H1 (cell line): ENCODE data around the gene CD151. TPM values are rescaled to one million over a fixed set of nuclear protein-coding genes. Genes with fewer than 3 reads are reported as not detected.

ENCODE experiments used
- CTCF ChIA-PET: fragments of 300-600 bp; sonication (Branson Sonifier 250); formaldehyde crosslinking; loops from one replicate; lab custom pipeline; 2021; ENCODE audit not compliant: partially characterized antibody; lab: Charles Lee
- POLR2A ChIA-PET: fragments of 300-600 bp; sonication (Branson Sonifier 250); formaldehyde crosslinking; loops from one replicate; lab custom pipeline; 2021; ENCODE audit warnings: inconsistent platforms; ENCODE audit not compliant: partially characterized antibody; lab: Charles Lee
- DNase-seq, 2 experiments: peaks; one replicate each; pipeline versions ENCODE4 v3.0.0 to v3.0.0-alpha.2; 2010 to 2022; ENCODE audit warnings: low spot score in 2 of 2, low read depth in 1 of 2, mixed read lengths in 1 of 2
- FAIRE-seq: peaks from 2 replicates; lab custom pipeline; 2011; peaks lifted over from hg19 to GRCh38; lab: Jason Lieb, UNC
- H2AFZ ChIP-seq: 2 replicates; pipeline ENCODE4 v1.8.1; 2012; ENCODE audit warnings: low read length, inconsistent platforms
- H2AK5ac ChIP-seq: 2 replicates; pipeline ENCODE4 v1.6.1; 2013; ENCODE audit warnings: low read depth, low read length
- H2BK120ac ChIP-seq: replicated peaks from 2 replicates; pipeline ENCODE3; 2013; ENCODE audit warnings: low read depth, low read length, inconsistent platforms
- H2BK12ac ChIP-seq: 2 replicates; pipeline ENCODE4 v1.6.1; 2013; ENCODE audit warnings: low read depth, low read length
- H2BK15ac ChIP-seq: 2 replicates; pipeline ENCODE4 v1.6.1; 2013; ENCODE audit warnings: low read length
- H2BK20ac ChIP-seq: 2 replicates; pipeline ENCODE4 v1.6.1; 2013; ENCODE audit warnings: low read length
- H2BK5ac ChIP-seq: 2 replicates; pipeline ENCODE4 v1.6.1; 2013; ENCODE audit warnings: low read depth, low read length
- H3K14ac ChIP-seq: 2 replicates; pipeline ENCODE4 v1.6.1; 2013; ENCODE audit warnings: inconsistent platforms; ENCODE audit not compliant: insufficient read length
- H3K18ac ChIP-seq: 2 replicates; pipeline ENCODE4 v1.6.1; 2013; ENCODE audit warnings: low read length; ENCODE audit errors: extremely low read depth
- H3K23ac ChIP-seq: 2 replicates; pipeline ENCODE4 v1.6.1; 2013; ENCODE audit warnings: inconsistent platforms; ENCODE audit not compliant: insufficient read length
- H3K23me2 ChIP-seq: 2 replicates; pipeline ENCODE4 v1.6.1; 2013; ENCODE audit warnings: low read depth, low read length
- H3K27ac ChIP-seq: 2 replicates; pipeline ENCODE4 v1.6.1; 2011; ENCODE audit warnings: low read depth, low read length, inconsistent platforms
- H3K27me3 ChIP-seq, 4 experiments: replicated peaks in 1 of 4; 1 replicate in 1 of 4; 2 replicates in 3 of 4; pipeline versions ENCODE4 v1.6.1 to v1.8.1; 2011 to 2013; ENCODE audit warnings: low read length in 3 of 4, mild to moderate bottlenecking in 3 of 4, inconsistent platforms in 2 of 4, mixed read lengths in 2 of 4, moderate library complexity in 1 of 4; ENCODE audit not compliant: control insufficient read depth in 3 of 4, insufficient read depth in 3 of 4; ENCODE audit errors: extremely low read depth in 1 of 4
- H3K36me3 ChIP-seq, 4 experiments: 2 replicates each; pipeline versions ENCODE4 v1.6.1 to v1.8.1; 2011 to 2013; ENCODE audit warnings: mild to moderate bottlenecking in 4 of 4, low read length in 3 of 4, moderate library complexity in 2 of 4, control low read depth in 1 of 4, inconsistent platforms in 1 of 4; ENCODE audit not compliant: insufficient read depth in 4 of 4, control insufficient read depth in 2 of 4
- H3K4ac ChIP-seq: replicated peaks from 2 replicates; pipeline ENCODE3; 2013; ENCODE audit warnings: low read length, low read depth, mixed read lengths, inconsistent platforms; ENCODE audit not compliant: insufficient read length
- H3K4me1 ChIP-seq, 4 experiments: replicated peaks in 1 of 4; 1 replicate in 1 of 4; 2 replicates in 3 of 4; pipeline versions ENCODE4 v1.6.1 to v1.8.1; 2011 to 2013; ENCODE audit warnings: low read length in 3 of 4, inconsistent platforms in 2 of 4, mixed read lengths in 1 of 4; ENCODE audit not compliant: insufficient read depth in 4 of 4, control insufficient read depth in 3 of 4
- H3K4me2 ChIP-seq, 2 experiments: 2 replicates each; pipeline versions ENCODE4 v1.6.1 to v1.8.1; 2011 to 2013; ENCODE audit warnings: low read depth in 2 of 2, low read length in 2 of 2, control low read depth in 1 of 2, inconsistent platforms in 1 of 2, mild to moderate bottlenecking in 1 of 2; ENCODE audit not compliant: insufficient read depth in 1 of 2
- H3K4me3 ChIP-seq, 4 experiments: fragments of 200-600, 300-600 bp in 1 of 4; sonication (generic), shearing (Covaris generic), sonication (Bioruptor Twin) in 1 of 4; 2 replicates each; pipeline versions ENCODE4 v1.5.1 to v1.8.1; 2011 to 2016; ENCODE audit warnings: low read length in 4 of 4, low read depth in 3 of 4, control low read depth in 2 of 4, inconsistent platforms in 2 of 4, mild to moderate bottlenecking in 2 of 4, mixed read lengths in 1 of 4, moderate library complexity in 1 of 4; ENCODE audit not compliant: insufficient read depth in 2 of 4; ENCODE audit errors: extremely low read depth in 1 of 4
- H3K56ac ChIP-seq: replicated peaks from 2 replicates; pipeline ENCODE3; 2013; ENCODE audit warnings: low read depth, mild to moderate bottlenecking, mixed read lengths, low read length, inconsistent platforms; ENCODE audit not compliant: insufficient read length
- H3K79me1 ChIP-seq: 2 replicates; pipeline ENCODE4 v1.6.1; 2013; ENCODE audit warnings: low read depth, low read length, control low read depth
- H3K79me2 ChIP-seq, 2 experiments: 2 replicates each; pipeline versions ENCODE4 v1.6.1 to v1.8.1; 2012 to 2013; ENCODE audit warnings: low read length in 2 of 2, mild to moderate bottlenecking in 2 of 2, inconsistent platforms in 1 of 2; ENCODE audit not compliant: insufficient read depth in 2 of 2, control insufficient read depth in 1 of 2
- H3K9ac ChIP-seq, 4 experiments: replicated peaks in 1 of 4; 1 replicate in 1 of 4; 2 replicates in 3 of 4; pipeline versions ENCODE4 v1.6.1 to v1.8.1; 2011 to 2013; ENCODE audit warnings: low read depth in 3 of 4, low read length in 3 of 4, control low read depth in 2 of 4, mild to moderate bottlenecking in 2 of 4, moderate library complexity in 2 of 4, inconsistent platforms in 1 of 4; ENCODE audit errors: extremely low read depth in 1 of 4
- H3K9me3 ChIP-seq, 2 experiments: 2 replicates each; pipeline versions ENCODE4 v1.6.1 to v1.8.1; 2012 to 2013; ENCODE audit warnings: mild to moderate bottlenecking in 2 of 2, moderate library complexity in 2 of 2, control low read depth in 1 of 2, inconsistent platforms in 1 of 2, low read depth in 1 of 2, low read length in 1 of 2, mixed read lengths in 1 of 2; ENCODE audit not compliant: insufficient read depth in 2 of 2
- H4K20me1 ChIP-seq, 2 experiments: replicated peaks in 1 of 2; 2 replicates each; pipeline versions ENCODE3 to v1.8.1; 2011 to 2013; ENCODE audit warnings: inconsistent platforms in 2 of 2, low read length in 2 of 2, mild to moderate bottlenecking in 1 of 2; ENCODE audit not compliant: insufficient read depth in 2 of 2, control insufficient read depth in 1 of 2
- H4K5ac ChIP-seq: 2 replicates; pipeline ENCODE4 v1.6.1; 2013; ENCODE audit warnings: low read length, low read depth, mixed read lengths, inconsistent platforms; ENCODE audit not compliant: insufficient read length
- H4K8ac ChIP-seq: 2 replicates; pipeline ENCODE4 v1.8.0; 2013; ENCODE audit warnings: mild to moderate bottlenecking, moderate library complexity, low read length, inconsistent platforms; ENCODE audit not compliant: insufficient read depth; ENCODE audit errors: extremely low read depth
- H4K91ac ChIP-seq: replicated peaks from 2 replicates; pipeline ENCODE3; 2013; ENCODE audit warnings: low read length, mixed read lengths, inconsistent platforms; ENCODE audit not compliant: insufficient read length
- CHD1 ChIP-seq: IDR thresholded peaks from 2 replicates; pipeline ENCODE4 v1.6.1; 2012; ENCODE audit warnings: low read depth, low read length, improper control_type of control experiment
- CREB1 ChIP-seq: IDR thresholded peaks from 2 replicates; pipeline ENCODE4 v1.6.1; 2012; ENCODE audit warnings: inconsistent platforms
- GTF2F1 ChIP-seq: IDR thresholded peaks from 2 replicates; pipeline ENCODE4 v1.6.1; 2012; ENCODE audit warnings: low read depth, low read length, improper control_type of control experiment, borderline replicate concordance
- HDAC6 ChIP-seq: IDR thresholded peaks from one replicate; pipeline ENCODE4 v1.7.1; 2012; ENCODE audit warnings: low read depth, mild to moderate bottlenecking, inconsistent platforms, low read length, moderate library complexity
- KDM4A ChIP-seq: IDR thresholded peaks from one replicate; pipeline ENCODE4 v1.7.1; 2012; ENCODE audit warnings: low read depth, mild to moderate bottlenecking, moderate library complexity, low read length, inconsistent platforms; ENCODE audit not compliant: severe bottlenecking
- POU5F1 ChIP-seq: IDR thresholded peaks from 2 replicates; pipeline ENCODE4 v1.6.1; 2011; ENCODE audit warnings: low read depth, mild to moderate bottlenecking, low read length, moderate library complexity
- RAD21 ChIP-seq, 2 experiments: IDR thresholded peaks in 1 of 2; conservative IDR thresholded peaks in 1 of 2; 2 replicates each; pipeline ENCODE4 v1.6.1; 2011; ENCODE audit warnings: low read depth in 2 of 2, low read length in 2 of 2, improper control_type of control experiment in 1 of 2, inconsistent platforms in 1 of 2, mild to moderate bottlenecking in 1 of 2, moderate library complexity in 1 of 2
- SIRT6 ChIP-seq: IDR thresholded peaks from one replicate; pipeline ENCODE4 v1.7.1; 2012; ENCODE audit warnings: low read length, inconsistent platforms
- SP2 ChIP-seq: IDR thresholded peaks from 2 replicates; pipeline ENCODE4 v1.6.1; 2012; ENCODE audit warnings: mild to moderate bottlenecking, low read length, inconsistent platforms
- SUZ12 ChIP-seq: fragments of 200-600 bp; sonication (generic); IDR thresholded peaks from 2 replicates; pipeline ENCODE4 v1.6.1; 2012; ENCODE audit warnings: mild to moderate bottlenecking, inconsistent platforms, low read length, moderate library complexity, mixed read lengths
- TAF1 ChIP-seq: IDR thresholded peaks from 2 replicates; pipeline ENCODE4 v1.6.1; 2011; ENCODE audit warnings: mild to moderate bottlenecking, low read depth, low read length
- TBP ChIP-seq: IDR thresholded peaks from 2 replicates; pipeline ENCODE4 v1.6.1; 2011; ENCODE audit warnings: low read depth, low read length, improper control_type of control experiment
- WGBS, 2 experiments: shearing (Covaris generic) in 1 of 2; methylation state at CpG; one replicate each; pipeline versions ENCODE4 v1.1.6 to v1.1.7; 2013 to 2015; ENCODE audit warnings: low lambda C conversion rate in 2 of 2, mixed read lengths in 2 of 2, inconsistent platforms in 1 of 2, low coverage in 1 of 2, missing lambda C conversion rate in 1 of 2; ENCODE audit not compliant: insufficient replicate concordance in 2 of 2, insufficient coverage in 1 of 2, insufficient read length in 1 of 2; ENCODE audit errors: extremely low coverage in 1 of 2, missing lambda C conversion rate in 1 of 2; 5-methylcytosine and 5-hydroxymethylcytosine counted together
- polyA plus RNA-seq, 7 experiments: library from polyadenylated mRNA; depleted of rRNA in 3 of 7; stranded (reverse) in 5 of 7; unstranded in 2 of 7; fragments of >200 nt in 5 of 7; fragments of 200-250 nt in 2 of 7; gene quantifications; 1 replicate in 5 of 7; 2 replicates in 1 of 7; 4 replicates in 1 of 7; pipeline versions ENCODE4 v1.2.1 to v1.2.3, GENCODE V29; 2011 to 2013; ENCODE audit warnings: missing spikeins in 2 of 7, mixed read lengths in 2 of 7
- total RNA-seq: library from RNA; stranded (reverse); fragmentation: NEBNext Ultra II Directional; extraction: Animal tissue kit (Norgen Biotek cat#: 25700); gene quantifications from 2 replicates; pipeline ENCODE4 v1.2.1, GENCODE V29; 2021

Gene CD151
- total and polyA plus RNA-seq, 2 of the 8 experiments (the other 6 are each of a cell fraction or from before 2014, with no cell fraction given): 101 to 212 TPM

GRCh38 chr11:872799-873198 lies 40.0 kb downstream of the CD151 start:
- H3K36me3 ChIP-seq: no peaks in the 10 kb centered on the region
- no peak overlapping the region for H2BK120ac ChIP-seq
- no peak overlapping the region for H3K4me3 ChIP-seq
- no peaks in the 10 kb centered on the region for H3K79me2 ChIP-seq
- no peak overlapping the region for H3K56ac ChIP-seq
- H3K23me2 ChIP-seq: no peaks in the 10 kb centered on the region
- H3K27me3 ChIP-seq: no peaks in the 10 kb centered on the region
- peaks cover 0 to 11% (median 7%) of the 10 kb centered on the region in 4 experiments; a peak in 5 of 7 replicates for H3K4me1 ChIP-seq
- no peak overlapping the region for H4K91ac ChIP-seq
- H3K9me3 ChIP-seq: no peaks in the 10 kb centered on the region
- FAIRE-seq (no peak), DNase-seq (no peak)
- no peak overlapping the region for H3K4me2 ChIP-seq
- H4K8ac ChIP-seq: no peak overlapping the region
- peaks cover 15 to 35% of the 10 kb centered on the region in 2 experiments for H4K20me1 ChIP-seq
- ChIA-PET CTCF (interaction anchor here (1.0 to 2.6 kb wide), 7 partner anchors 9 to 179 kb away, joined by 3 to 9 read pairs (median 4); no protein-coding TSS in a partner anchor), POLR2A (interaction anchor here (0.8 to 1.8 kb wide), 5 partner anchors 11 to 29 kb away, joined by 3 to 5 read pairs (median 5); no protein-coding TSS in a partner anchor)
- H2BK20ac ChIP-seq: no peak overlapping the region
- no peak overlapping the region for H3K23ac ChIP-seq
- no peak overlapping the region for H2BK12ac ChIP-seq
- H2AK5ac ChIP-seq: no peak overlapping the region
- WGBS, 2 experiments: 90% methylated on average over 6 of the region's 9 CpGs; no CpG with 5 or more reads in 1 of the 2 experiments
- no peak overlapping the region for H2BK5ac ChIP-seq
- H3K79me1 ChIP-seq: no peaks in the 10 kb centered on the region
- no peak overlapping the region for H3K27ac ChIP-seq
- H3K18ac ChIP-seq: no peak overlapping the region
- H3K9ac ChIP-seq: no peak overlapping the region
- H4K5ac ChIP-seq: no peak overlapping the region
- no peak overlapping the region for H2AFZ ChIP-seq
- no peak overlapping the region for H2BK15ac ChIP-seq
- no peak overlapping the region for H3K4ac ChIP-seq
- H3K14ac ChIP-seq: no peak overlapping the region
- TF ChIP-seq KDM4A: no peak
- TF ChIP-seq CHD1: no peak
- no peak for TF ChIP-seq POU5F1
- no peak for TF ChIP-seq SUZ12
- no peak for TF ChIP-seq RAD21 (IDR thresholded peaks at IDR 0.05 in 1 of 2, conservative IDR thresholded peaks at IDR 0.05 in 1 of 2; ENCODE audit: low read depth in 2 of 2, low read length in 2 of 2)
- no peak for TF ChIP-seq GTF2F1
- no peak for TF ChIP-seq SP2
- no peak for TF ChIP-seq TBP
- TF ChIP-seq HDAC6: no peak
- no peak for TF ChIP-seq SIRT6
- TF ChIP-seq CREB1: no peak
- no peak for TF ChIP-seq TAF1
